Suprapubic skin (tissue), 4 donors: Measurements from ENCODE around the gene FGF12.

Experiments used
- CTCF ChIP-seq, 2 donors: fragments of 200-600 bp in 1 of 2; fragments of 450-650 bp in 1 of 2; sonication (generic) in 1 of 2; IDR thresholded peaks; one replicate each; pipeline ENCODE4 v1.5.1; 2016 to 2019; ENCODE audit warnings: antibody characterized with exemption in 2 of 2, mild to moderate bottlenecking in 1 of 2, moderate library complexity in 1 of 2
- EP300 ChIP-seq: sonication (generic); formaldehyde crosslinking; IDR thresholded peaks from one replicate; pipeline ENCODE4 v1.6.1; 2017; ENCODE audit warnings: antibody characterized with exemption
- POLR2AphosphoS5 ChIP-seq, 3 donors: sonication (generic); formaldehyde crosslinking; IDR thresholded peaks; one replicate each; pipeline ENCODE4 v1.6.1; 2017; ENCODE audit warnings: antibody characterized with exemption in 3 of 3

- TF ChIP-seq CTCF (IDR thresholded peaks at IDR 0.05) (no peak), POLR2AphosphoS5 (IDR thresholded peaks at IDR 0.05) (no peak), EP300 (no peak)
These were observed 565.7 kb downstream of the FGF12 start for GRCh38 chr3:192161661-192162060.
